NCI-H1092 treated with DMSO at 0.1 percent for 48 hours (cell line): ENCODE data around the gene CALY.
A peak's percentile ranks its signal among the peaks of the same experiment; 100 is the strongest.

Source experiments
- DNase-seq: peaks from one replicate; lab custom pipeline; 2025; lab: John Stamatoyannopoulos, UW

The CALY gene

GRCh38 chr10:133366130-133366478 lies 29.4 kb upstream of the CALY start:
- DNase-seq, result no peak

- peak; percentile 71 for DNase-seq
Measured at GRCh38 chr10:133365461-133366129, 28.9 kb upstream of the CALY start.

GRCh38 chr10:133364645-133365431 lies 28.1 kb upstream of the CALY start:
- DNase-seq, result peak; percentile 71

- DNase-seq, result no peak
Measured at GRCh38 chr10:133362846-133363245, 26.1 kb upstream of the CALY start.

GRCh38 chr10:133361773-133362441 lies 25.2 kb upstream of the CALY start:
- DNase-seq, result no peak

GRCh38 chr10:133361227-133361626 lies 24.5 kb upstream of the CALY start:
- DNase-seq, result no peak

- no peak for DNase-seq
Measured at GRCh38 chr10:133359972-133360610, 23.4 kb upstream of the CALY start.

- DNase-seq, result peak; percentile 29
Measured at GRCh38 chr10:133359554-133359971, 22.9 kb upstream of the CALY start.

GRCh38 chr10:133358925-133359310 lies 22.2 kb upstream of the CALY start:
- DNase-seq, result no peak

GRCh38 chr10:133358162-133358924 lies 21.6 kb upstream of the CALY start:
- DNase-seq, result no peak

GRCh38 chr10:133357285-133358161 lies 20.8 kb upstream of the CALY start, which contains the start of gene FUOM:
Gene FUOM, minus strand, starts transcription at chr10:133358019. Its CDS starts 12 bp downstream, at chr10:133358007.
- DNase-seq, result no peak

GRCh38 chr10:133356549-133357284 lies 20.0 kb upstream of the CALY start:
- no peak for DNase-seq

- DNase-seq, result no peak
Measured at GRCh38 chr10:133355991-133356390, 19.3 kb upstream of the CALY start.

GRCh38 chr10:133355266-133355665 lies 18.6 kb upstream of the CALY start:
- DNase-seq, result no peak

GRCh38 chr10:133354672-133355240 lies 18.1 kb upstream of the CALY start:
- DNase-seq, result no peak

GRCh38 chr10:133353988-133354605 lies 17.4 kb upstream of the CALY start:
- no peak for DNase-seq

- no peak for DNase-seq
Measured at GRCh38 chr10:133353202-133353959, 16.7 kb upstream of the CALY start.
